OCI-LY3 (cell line): ENCODE results near the gene IGFBPL1.

ENCODE experiments used
- CTCF ChIP-seq: fragments of 200-600, 300-600 bp; sonication (generic); IDR thresholded peaks from 2 replicates; pipeline ENCODE4 v1.5.1; 2014; ENCODE audit warnings: antibody characterized with exemption, low read length, low read depth
- EZH2phosphoT487 ChIP-seq: fragments of 200-600 bp; shearing (Covaris generic); IDR thresholded peaks from 2 replicates; pipeline ENCODE4 v1.6.1; 2018; ENCODE audit warnings: antibody characterized with exemption, mixed run types, low read depth

GRCh38 chr9:38440516-38440915, 16.3 kb upstream of the IGFBPL1 start:
- TF ChIP-seq CTCF = no peak
- TF ChIP-seq EZH2phosphoT487 = no peak
